ENCODE measurements around the gene KLF3. TPM values are rescaled to one million over a fixed set of nuclear protein-coding genes. Genes with fewer than 3 reads are reported as not detected.

KLF3 gene
- total RNA-seq, 1 experiment from 2014 or later: 14.4 TPM

GRCh38 chr4:38734911-38735310, 70.9 kb downstream of the KLF3 start:
- no peak for DNase-seq (ENCODE audit: low read depth, low spot score)
- Histone ChIP-seq H3K9me3 (ENCODE audit: control insufficient read depth, insufficient read depth, low read depth, low read length) (no peaks in the 10 kb centered on the region), H3K4me3 (ENCODE audit: low read depth in 2 of 2, low read length in 2 of 2) (no peak overlapping the region), H3K27ac (ENCODE audit: low read length) (no peak overlapping the region), H3K4me1 (ENCODE audit: control insufficient read depth, insufficient read depth, low read length) (no peaks in the 10 kb centered on the region), H3K27me3 (ENCODE audit: control insufficient read depth, insufficient read depth, low read length) (no peaks in the 10 kb centered on the region), H3K36me3 (ENCODE audit: control insufficient read depth, insufficient read depth, low read length) (no peaks in the 10 kb centered on the region)
- ChIA-PET POLR2A (no interaction called here), CTCF (interaction anchor here (0.6 kb wide), 1 partner anchor 30 kb away, joined by 6 read pairs; no protein-coding TSS in a partner anchor)
- in situ Hi-C loops (cut with HindIII; ENCODE audit: low pct_unique_long_range_greater_than_20kb, low sequenced_read_pairs): no loop called here
- ATAC-seq: no peak
- BruUV-seq (replicated peaks): no TSS peak
- TF ChIP-seq SIN3A (IDR thresholded peaks at IDR 0.05; ENCODE audit: borderline replicate concordance, insufficient read depth, low read depth, low read length): no peak
- intact Hi-C loops (cut with micrococcal nuclease; ENCODE audit: unreplicated experiment): no loop called here

DNA sequence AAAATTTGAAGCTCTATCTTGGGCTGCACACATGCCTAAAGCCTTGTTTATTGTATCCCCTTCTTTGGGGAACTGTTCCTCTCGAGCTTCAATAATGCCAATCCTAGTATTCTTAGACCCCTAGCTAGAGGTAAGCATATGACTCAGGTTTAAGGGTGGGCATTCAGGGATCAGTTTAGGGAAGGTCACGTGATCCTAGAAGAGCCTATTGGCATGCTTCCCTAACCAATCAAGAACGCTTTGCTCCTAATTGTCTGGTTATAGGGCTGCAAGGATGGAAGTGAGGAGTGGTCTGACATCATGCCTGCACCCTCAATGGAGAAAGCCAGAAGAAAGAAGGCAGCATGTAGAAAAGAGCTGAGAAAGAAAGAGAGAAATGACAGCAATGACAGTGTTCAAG, 71.9 kb downstream of the KLF3 start:
- CTCF ChIA-PET: no interaction called here
- Histone ChIP-seq H3K27ac (ENCODE audit: low read length) (no peak overlapping the region), H3K36me3 (ENCODE audit: control insufficient read depth, insufficient read depth, low read length) (no peaks in the 10 kb centered on the region), H3K27me3 (ENCODE audit: control insufficient read depth, insufficient read depth, low read length) (no peaks in the 10 kb centered on the region), H3K4me3 (ENCODE audit: low read depth in 2 of 2, low read length in 2 of 2) (no peak overlapping the region), H3K9me3 (ENCODE audit: control insufficient read depth, insufficient read depth, low read depth, low read length) (no peaks in the 10 kb centered on the region), H3K4me1 (ENCODE audit: control insufficient read depth, insufficient read depth, low read length) (no peaks in the 10 kb centered on the region)
- DNase-seq (ENCODE audit: low read depth, low spot score) (no peak), ATAC-seq (no peak)
- in situ Hi-C loops (cut with HindIII; ENCODE audit: low pct_unique_long_range_greater_than_20kb, low sequenced_read_pairs) (no loop called here), intact Hi-C loops (cut with micrococcal nuclease; ENCODE audit: unreplicated experiment) (no loop called here)
- no TSS peak for BruUV-seq (replicated peaks)
- TF ChIP-seq REST (IDR thresholded peaks at IDR 0.05; ENCODE audit: insufficient read depth in 1 of 2, low read depth in 2 of 2, low read length in 1 of 2): no peak
- TF ChIP-seq POLR2AphosphoS5 (IDR thresholded peaks at IDR 0.05; ENCODE audit: low read depth, low read length): no peak
- TF ChIP-seq, protein P1, sequence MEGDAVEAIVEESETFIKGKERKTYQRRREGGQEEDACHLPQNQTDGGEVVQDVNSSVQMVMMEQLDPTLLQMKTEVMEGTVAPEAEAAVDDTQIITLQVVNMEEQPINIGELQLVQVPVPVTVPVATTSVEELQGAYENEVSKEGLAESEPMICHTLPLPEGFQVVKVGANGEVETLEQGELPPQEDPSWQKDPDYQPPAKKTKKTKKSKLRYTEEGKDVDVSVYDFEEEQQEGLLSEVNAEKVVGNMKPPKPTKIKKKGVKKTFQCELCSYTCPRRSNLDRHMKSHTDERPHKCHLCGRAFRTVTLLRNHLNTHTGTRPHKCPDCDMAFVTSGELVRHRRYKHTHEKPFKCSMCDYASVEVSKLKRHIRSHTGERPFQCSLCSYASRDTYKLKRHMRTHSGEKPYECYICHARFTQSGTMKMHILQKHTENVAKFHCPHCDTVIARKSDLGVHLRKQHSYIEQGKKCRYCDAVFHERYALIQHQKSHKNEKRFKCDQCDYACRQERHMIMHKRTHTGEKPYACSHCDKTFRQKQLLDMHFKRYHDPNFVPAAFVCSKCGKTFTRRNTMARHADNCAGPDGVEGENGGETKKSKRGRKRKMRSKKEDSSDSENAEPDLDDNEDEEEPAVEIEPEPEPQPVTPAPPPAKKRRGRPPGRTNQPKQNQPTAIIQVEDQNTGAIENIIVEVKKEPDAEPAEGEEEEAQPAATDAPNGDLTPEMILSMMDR (IDR thresholded peaks at IDR 0.05): no peak
- POLR2A ChIA-PET: interaction anchor here (0.7 kb wide), 1 partner anchor 672 kb away, joined by 14 read pairs; no protein-coding TSS in a partner anchor

- intact Hi-C loops (cut with micrococcal nuclease; ENCODE audit: unreplicated experiment): no loop called here
- in situ Hi-C loops (cut with HindIII; ENCODE audit: low pct_unique_long_range_greater_than_20kb, low sequenced_read_pairs): no loop called here
- TF ChIP-seq REST (IDR thresholded peaks at IDR 0.05; ENCODE audit: insufficient read depth in 1 of 2, low read depth in 2 of 2, low read length in 1 of 2) (no peak), TCF7L2 (IDR thresholded peaks at IDR 0.05; ENCODE audit: low read depth, low read length) (no peak), SIN3A (IDR thresholded peaks at IDR 0.05; ENCODE audit: borderline replicate concordance, insufficient read depth, low read depth, low read length) (no peak), POLR2AphosphoS5 (IDR thresholded peaks at IDR 0.05; ENCODE audit: low read depth, low read length) (no peak)
- TF ChIP-seq, protein P1 (IDR thresholded peaks at IDR 0.05): no peak
- POLR2A ChIA-PET: no interaction called here
- no peaks in the 10 kb centered on the region for H3K27me3 ChIP-seq (ENCODE audit: control insufficient read depth, insufficient read depth, low read length)
- CTCF ChIA-PET: interaction anchor here (0.7 kb wide), 1 partner anchor 65 kb away, joined by 3 read pairs; the partner anchor contains the start of gene TLR1
- H3K27ac ChIP-seq (ENCODE audit: low read length): no peak overlapping the region
- H3K9me3 ChIP-seq (ENCODE audit: control insufficient read depth, insufficient read depth, low read depth, low read length): no peaks in the 10 kb centered on the region
- no peaks in the 10 kb centered on the region for H3K4me1 ChIP-seq (ENCODE audit: control insufficient read depth, insufficient read depth, low read length)
- no peak for DNase-seq (ENCODE audit: low read depth, low spot score)
- ATAC-seq: no peak
- H3K4me3 ChIP-seq (ENCODE audit: low read depth in 2 of 2, low read length in 2 of 2): no peak overlapping the region
- no TSS peak for BruUV-seq (replicated peaks)
- H3K36me3 ChIP-seq (ENCODE audit: control insufficient read depth, insufficient read depth, low read length): no peaks in the 10 kb centered on the region
Observed at GRCh38 chr4:38738940-38739803, 75.2 kb downstream of the KLF3 start.
